Mesothelial cell of epicardium (in vitro differentiated cells): ENCODE results near the gene MINDY4. TPM values are rescaled to one million over a fixed set of nuclear protein-coding genes. Genes with fewer than 3 reads are reported as not detected.

Experiments used
- DNase-seq, 2 experiments: peaks; one replicate each; pipeline ENCODE4 v3.0.0; 2021; ENCODE audit warnings: low spot score in 2 of 2; ENCODE audit not compliant: unreplicated experiment in 2 of 2
- H3K27ac Mint-ChIP-seq: 2 replicates; pipeline ENCODE4 v1.8.0; 2021; ENCODE audit warnings: mixed read lengths
- H3K27me3 Mint-ChIP-seq: 2 replicates; pipeline ENCODE4 v1.8.0; 2021; ENCODE audit warnings: low read depth, mixed read lengths
- H3K36me3 Mint-ChIP-seq: 2 replicates; pipeline ENCODE4 v1.8.0; 2021; ENCODE audit warnings: mixed read lengths
- H3K4me1 Mint-ChIP-seq: 2 replicates; pipeline ENCODE4 v1.8.0; 2021; ENCODE audit warnings: mixed read lengths
- H3K4me3 Mint-ChIP-seq: 2 replicates; pipeline ENCODE4 v1.8.0; 2021; ENCODE audit warnings: mild to moderate bottlenecking, moderate library complexity, mixed read lengths
- H3K9me3 Mint-ChIP-seq: 2 replicates; pipeline ENCODE4 v1.8.0; 2021; ENCODE audit warnings: mixed read lengths
- total RNA-seq: library from RNA; stranded (reverse); gene quantifications from 3 replicates; pipeline ENCODE4 v1.2.1, GENCODE V29; 2021
- TF ChIP-seq, protein P1 (sequence below): fragments of 200-600 bp; sonication (generic); IDR thresholded peaks from one replicate; pipeline ENCODE4 v1.5.0; 2021; ENCODE audit warnings: antibody characterized with exemption; ENCODE audit not compliant: unreplicated experiment

MINDY4 gene
- total RNA-seq, 1 donor from 2014 or later, result 10.8 TPM

GRCh38 chr7:30914596-30914995 lies 143.4 kb downstream of the MINDY4 start:
- no peaks in the 10 kb centered on the region for H3K36me3 Mint-ChIP-seq
- H3K27me3 Mint-ChIP-seq, result no peaks in the 10 kb centered on the region
- H3K4me3 Mint-ChIP-seq, result no peak overlapping the region
- no peak overlapping the region for H3K27ac Mint-ChIP-seq
- TF ChIP-seq, protein P1, sequence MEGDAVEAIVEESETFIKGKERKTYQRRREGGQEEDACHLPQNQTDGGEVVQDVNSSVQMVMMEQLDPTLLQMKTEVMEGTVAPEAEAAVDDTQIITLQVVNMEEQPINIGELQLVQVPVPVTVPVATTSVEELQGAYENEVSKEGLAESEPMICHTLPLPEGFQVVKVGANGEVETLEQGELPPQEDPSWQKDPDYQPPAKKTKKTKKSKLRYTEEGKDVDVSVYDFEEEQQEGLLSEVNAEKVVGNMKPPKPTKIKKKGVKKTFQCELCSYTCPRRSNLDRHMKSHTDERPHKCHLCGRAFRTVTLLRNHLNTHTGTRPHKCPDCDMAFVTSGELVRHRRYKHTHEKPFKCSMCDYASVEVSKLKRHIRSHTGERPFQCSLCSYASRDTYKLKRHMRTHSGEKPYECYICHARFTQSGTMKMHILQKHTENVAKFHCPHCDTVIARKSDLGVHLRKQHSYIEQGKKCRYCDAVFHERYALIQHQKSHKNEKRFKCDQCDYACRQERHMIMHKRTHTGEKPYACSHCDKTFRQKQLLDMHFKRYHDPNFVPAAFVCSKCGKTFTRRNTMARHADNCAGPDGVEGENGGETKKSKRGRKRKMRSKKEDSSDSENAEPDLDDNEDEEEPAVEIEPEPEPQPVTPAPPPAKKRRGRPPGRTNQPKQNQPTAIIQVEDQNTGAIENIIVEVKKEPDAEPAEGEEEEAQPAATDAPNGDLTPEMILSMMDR, result no peak
- H3K4me1 Mint-ChIP-seq, result peaks cover 43% of the 10 kb centered on the region
- DNase-seq, result no peak
- no peaks in the 10 kb centered on the region for H3K9me3 Mint-ChIP-seq

GRCh38 chr7:30915005-30915601 lies 143.9 kb downstream of the MINDY4 start:
- Mint-ChIP-seq H3K27ac (no peak overlapping the region), H3K9me3 (no peaks in the 10 kb centered on the region), H3K36me3 (no peaks in the 10 kb centered on the region), H3K4me1 (peaks cover 48% of the 10 kb centered on the region), H3K27me3 (no peaks in the 10 kb centered on the region), H3K4me3 (no peak overlapping the region)
- no peak for DNase-seq
- TF ChIP-seq, protein P1, result no peak

- H3K36me3 Mint-ChIP-seq, result no peaks in the 10 kb centered on the region
Measured at GRCh38 chr7:30915751-30916150, 144.5 kb downstream of the MINDY4 start.

DNA sequence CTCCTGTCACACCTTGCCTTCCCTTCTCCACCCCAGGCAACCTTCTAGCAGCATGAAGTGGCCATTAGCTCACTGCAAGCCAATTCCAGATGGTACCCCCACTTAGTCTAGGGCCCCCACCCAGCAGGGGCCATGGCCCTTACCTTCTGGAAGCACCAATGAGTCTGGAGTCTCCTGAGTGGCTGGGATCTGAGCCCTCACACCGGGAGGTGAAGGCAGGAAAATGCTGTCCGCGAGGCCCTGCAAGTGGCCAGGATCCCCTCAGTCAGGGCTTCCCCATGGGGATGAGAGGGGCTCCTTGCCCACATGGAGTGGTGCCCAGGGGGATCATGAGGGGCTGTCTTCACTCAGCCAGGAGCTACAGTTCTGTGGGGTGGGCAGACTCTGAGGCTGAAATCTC lies 145.0 kb downstream of the MINDY4 start:
- H3K9me3 Mint-ChIP-seq, result no peaks in the 10 kb centered on the region
- no peaks in the 10 kb centered on the region for H3K36me3 Mint-ChIP-seq
- peaks cover 49% of the 10 kb centered on the region for H3K4me1 Mint-ChIP-seq
- no peak overlapping the region for H3K4me3 Mint-ChIP-seq
- TF ChIP-seq, protein P1, result no peak
- no peak overlapping the region for H3K27ac Mint-ChIP-seq
- no peaks in the 10 kb centered on the region for H3K27me3 Mint-ChIP-seq
- DNase-seq, result no peak

More at GRCh38 chr7:30915751-30916150, 144.5 kb downstream of the MINDY4 start:
- H3K4me3 Mint-ChIP-seq, result no peak overlapping the region
- H3K27ac Mint-ChIP-seq, result no peak overlapping the region
- H3K9me3 Mint-ChIP-seq, result no peaks in the 10 kb centered on the region
- peaks cover 48% of the 10 kb centered on the region for H3K4me1 Mint-ChIP-seq
- no peaks in the 10 kb centered on the region for H3K27me3 Mint-ChIP-seq
- no peak for DNase-seq
- TF ChIP-seq, protein P1, result no peak

GRCh38 chr7:30916767-30917166 lies 145.6 kb downstream of the MINDY4 start:
- Mint-ChIP-seq H3K36me3 (no peaks in the 10 kb centered on the region), H3K9me3 (no peaks in the 10 kb centered on the region), H3K27me3 (no peaks in the 10 kb centered on the region), H3K4me1 (peaks cover 45% of the 10 kb centered on the region), H3K27ac (no peak overlapping the region), H3K4me3 (no peak overlapping the region)
- TF ChIP-seq, protein P1, result no peak
- no peak for DNase-seq
